ENCODE data around the gene ADAM11. TPM values are rescaled to one million over a fixed set of nuclear protein-coding genes. Genes with fewer than 3 reads are reported as not detected.

ADAM11 gene
- total and polyA plus RNA-seq, 2 of the 4 experiments (the other 2 are of a cell fraction), result 0.36 to 0.53 TPM

GRCh38 chr17:44786551-44787081, 27.8 kb downstream of the ADAM11 start:
- Histone ChIP-seq H4K5ac (ENCODE audit: low read depth, low read length) (no peak overlapping the region), H3K23ac (ENCODE audit: low read depth, low read length) (no peak overlapping the region), H2BK20ac (ENCODE audit: low read depth, low read length) (no peak overlapping the region), H3K4me3 (ENCODE audit: insufficient read depth, low read depth, low read length) (no peak overlapping the region), H4K20me1 (ENCODE audit: insufficient read depth, low read length) (no peaks in the 10 kb centered on the region), H3K14ac (replicated peaks; ENCODE audit: low read depth, low read length) (no peak overlapping the region), H2BK15ac (ENCODE audit: low read depth, low read length) (no peak overlapping the region), H3K27me3 (ENCODE audit: control insufficient read depth, insufficient read depth, low read length) (no peaks in the 10 kb centered on the region; the same call in 1 of the 2 replicates), H3K18ac (ENCODE audit: low read depth, low read length) (no peak overlapping the region), H2AFZ (replicated peaks; ENCODE audit: low read length, poor library complexity) (peak overlapping the region; percentile 32), H3K27ac (ENCODE audit: insufficient read depth, low read length) (no peak overlapping the region), H3K36me3 (ENCODE audit: control insufficient read depth, insufficient read depth, low read length) (no peaks in the 10 kb centered on the region), H3K9me1 (ENCODE audit: insufficient read depth, low read length) (no peaks in the 10 kb centered on the region), H3K4me1 (ENCODE audit: control insufficient read depth, insufficient read depth, low read length) (no peaks in the 10 kb centered on the region), H4K8ac (ENCODE audit: low read depth in 2 of 2, low read length in 2 of 2) (no peak overlapping the region), H2AK5ac (ENCODE audit: low read depth, low read length) (0 out of 2 replicates have a peak overlapping the region, but pooled peaks have one; percentile 31), H2BK5ac (ENCODE audit: low read depth, low read length, poor library complexity, severe bottlenecking) (no peak overlapping the region), H3K9ac (ENCODE audit: low read depth, low read length) (no peak overlapping the region), H2AK9ac (replicated peaks; ENCODE audit: low read depth, low read length, poor library complexity) (peak overlapping the region; percentile 55), H3K56ac (ENCODE audit: extremely low read depth, insufficient read depth, low read length) (no peak overlapping the region), H3K9me3 (ENCODE audit: control insufficient read depth, insufficient read depth, low read length) (no peaks in the 10 kb centered on the region), H3K4ac (ENCODE audit: low read depth, low read length) (no peak overlapping the region), H3K4me2 (ENCODE audit: low read depth, low read length) (no peak overlapping the region), H2BK120ac (ENCODE audit: low read depth, low read length) (no peak overlapping the region), H4K91ac (ENCODE audit: insufficient read depth, low read depth, low read length) (no peak overlapping the region), H3K79me1 (ENCODE audit: low read depth in 1 of 2, low read length in 2 of 2) (no peaks in the 10 kb centered on the region)
- DNase-seq (no peak), ATAC-seq (ENCODE audit: low read depth) (no peak)
- ChIA-PET CTCF (no interaction called here), POLR2A (ENCODE audit: unreplicated experiment) (no interaction called here)
- dilution Hi-C loops (cut with HindIII; ENCODE audit: low sequenced_read_pairs, unreplicated experiment) (no loop called here), intact Hi-C loops (cut with micrococcal nuclease) (no loop called here), in situ Hi-C loops (cut with MboI; ENCODE audit: low sequenced_read_pairs) (no loop called here)
- 52% methylated on average over 8 of the region's 16 CpGs; no CpG with 5 or more reads in 1 of the 2 experiments for WGBS, 2 experiments (ENCODE audit: extremely low coverage in 2 of 2, insufficient read length in 1 of 2)
- no peak for TF ChIP-seq MXI1 (IDR thresholded peaks at IDR 0.05; ENCODE audit: borderline replicate concordance, low read depth, low read length)
- TF ChIP-seq ELK1 (IDR thresholded peaks at IDR 0.05; ENCODE audit: borderline replicate concordance, low read depth, low read length), result no peak
- no peak for TF ChIP-seq MAFK (IDR thresholded peaks at IDR 0.05; ENCODE audit: low read depth, low read length)
- no peak for TF ChIP-seq RAD21 (IDR thresholded peaks at IDR 0.05; ENCODE audit: low read length)
- TF ChIP-seq USF2 (IDR thresholded peaks at IDR 0.05; ENCODE audit: low read depth, low read length), result no peak
- TF ChIP-seq BHLHE40 (IDR thresholded peaks at IDR 0.05; ENCODE audit: low read depth, low read length), result no peak
- no peak for TF ChIP-seq RFX5 (IDR thresholded peaks at IDR 0.05; ENCODE audit: low read depth, low read length)
- no peak for TF ChIP-seq SMC3 (IDR thresholded peaks at IDR 0.05; ENCODE audit: low read depth, low read length)
- TF ChIP-seq RCOR1 (IDR thresholded peaks at IDR 0.05; ENCODE audit: insufficient replicate concordance, low read length), result no peak
- TF ChIP-seq CHD1 (IDR thresholded peaks at IDR 0.05; ENCODE audit: low read depth, low read length), result no peak
- TF ChIP-seq NFE2L2 (IDR thresholded peaks at IDR 0.05; ENCODE audit: low read depth, low read length), result no peak
- no peak for TF ChIP-seq CEBPB (IDR thresholded peaks at IDR 0.05; ENCODE audit: low read depth, low read length)
- no peak for TF ChIP-seq CTCF (conservative IDR thresholded peaks at IDR 0.05; ENCODE audit: low read depth, low read length)
- BruUV-seq (replicated peaks), result no TSS peak

Measured in IMR-90 (cell line).